K562 (cell line): Measurements from ENCODE around the gene TF. TPM values are rescaled to one million over a fixed set of nuclear protein-coding genes. Genes with fewer than 3 reads are reported as not detected.

Source experiments
- ZNF407 ChIP-seq: fragments of 450-650 bp; IDR thresholded peaks from 2 replicates; pipeline ENCODE4 v1.6.1; 2016; ENCODE audit warnings: low read depth
- polyA plus RNA-seq, 8 experiments: library from polyadenylated mRNA; depleted of rRNA in 4 of 8; stranded (reverse) in 5 of 8; unstranded in 3 of 8; fragments of >200 nt; fragmentation: Nextera tagmentation in 2 of 8; fragmentation: Illumina TruSeq in 1 of 8; extraction: Ambion mirVana in 2 of 8; extraction: Trizol in 1 of 8; gene quantifications; 2 replicates each; pipeline versions ENCODE4 v1.2.1 to v1.2.3, GENCODE V29; 2011 to 2014; ENCODE audit warnings: inconsistent platforms in 1 of 8, missing spikeins in 1 of 8
- total RNA-seq, 7 experiments: library from RNA; depleted of rRNA in 6 of 7; stranded (reverse); fragments of >200 nt in 6 of 7; fragmentation: Illumina TruSeq in 2 of 7; extraction: Trizol in 2 of 7; gene quantifications; 2 replicates each; pipeline versions ENCODE4 v1.2.1 to v1.2.3, GENCODE V29; 2011 to 2021; ENCODE audit warnings: low replicate concordance in 1 of 7

TF gene
- total and polyA plus RNA-seq, 9 of the 15 experiments (the other 6 are each of a cell fraction or from before 2014, with no cell fraction given) = 0.09 to 9.2 (median 3.1) TPM

GRCh38 chr3:133834621-133835417 lies 88.6 kb downstream of the TF start (continued):
- TF ChIP-seq ZNF407 = no peak
- TF ChIP-seq, all 486 proteins: peak for 0
